ENCODE data around the gene ZFP36L1. TPM values are rescaled to one million over a fixed set of nuclear protein-coding genes. Genes with fewer than 3 reads are reported as not detected.

ZFP36L1 gene
- total and polyA plus RNA-seq, 2 of the 13 experiments (the other 11 are each of a cell fraction or from before 2014, with no cell fraction given), result 7.4 to 10.2 TPM

DNA sequence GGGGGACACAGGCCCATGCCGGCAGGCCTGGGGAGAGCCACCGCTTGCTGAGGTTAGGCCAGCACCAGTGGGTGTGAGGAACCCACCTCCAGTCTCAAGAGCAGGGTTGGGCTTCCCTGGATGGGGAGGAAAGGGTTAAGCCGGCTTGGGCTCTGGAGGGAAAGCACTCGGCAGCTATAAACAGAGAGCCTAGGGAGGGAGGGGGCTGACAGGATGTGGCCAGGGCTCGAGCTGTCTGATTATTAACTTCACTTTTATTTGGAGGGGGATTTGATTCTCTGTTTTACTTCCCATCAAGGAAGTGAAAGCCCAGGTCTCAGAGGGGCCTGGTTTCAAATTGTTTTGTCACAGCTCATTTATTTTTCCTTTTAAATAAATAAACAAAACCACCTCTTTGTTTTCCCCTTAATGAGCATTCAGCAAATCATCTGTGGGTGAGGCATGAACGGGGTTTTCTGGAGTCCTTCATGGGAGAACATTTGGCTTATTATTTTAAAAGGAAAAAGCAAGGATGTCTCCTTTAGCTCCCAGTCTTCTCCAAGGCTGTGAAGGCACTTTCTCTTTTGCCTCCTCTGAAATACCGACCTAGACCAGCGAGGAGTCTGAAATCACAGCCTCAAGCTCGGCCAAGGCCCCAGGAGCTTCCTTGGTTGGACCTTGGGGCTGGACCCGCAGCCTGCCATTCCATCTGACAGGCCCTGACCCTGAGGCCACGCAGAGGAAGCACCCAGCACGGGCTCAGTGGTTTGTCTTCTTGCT lies 21.9 kb upstream of the ZFP36L1 start (continued):
- TF ChIP-seq CBFB (CRISPR knock-in tag; IDR thresholded peaks at IDR 0.05), result peak; percentile 43; the same call in 1 of the 2 replicates
- no peak for TF ChIP-seq SRSF4 (IDR thresholded peaks at IDR 0.05; ENCODE audit: low read depth, low read length, poor library complexity, severe bottlenecking)
- no peak for TF ChIP-seq AKAP8 (CRISPR knock-in tag; IDR thresholded peaks at IDR 0.05)
- TF ChIP-seq TAF1 (CRISPR knock-in tag; IDR thresholded peaks at IDR 0.05), result peak; percentile 15; the same call in 1 of the 2 replicates
- no peak; the same call in 1 of the 2 replicates for TF ChIP-seq KMT2A (CRISPR knock-in tag; IDR thresholded peaks at IDR 0.05)
- TF ChIP-seq ZNF850 (CRISPR knock-in tag; conservative IDR thresholded peaks at IDR 0.05), result no peak
- TF ChIP-seq ZNF136 (CRISPR knock-in tag; IDR thresholded peaks at IDR 0.05; ENCODE audit: low read depth), result no peak
- TF ChIP-seq ZNF672 (CRISPR knock-in tag; IDR thresholded peaks at IDR 0.05), result no peak
- TF ChIP-seq, protein P1, sequence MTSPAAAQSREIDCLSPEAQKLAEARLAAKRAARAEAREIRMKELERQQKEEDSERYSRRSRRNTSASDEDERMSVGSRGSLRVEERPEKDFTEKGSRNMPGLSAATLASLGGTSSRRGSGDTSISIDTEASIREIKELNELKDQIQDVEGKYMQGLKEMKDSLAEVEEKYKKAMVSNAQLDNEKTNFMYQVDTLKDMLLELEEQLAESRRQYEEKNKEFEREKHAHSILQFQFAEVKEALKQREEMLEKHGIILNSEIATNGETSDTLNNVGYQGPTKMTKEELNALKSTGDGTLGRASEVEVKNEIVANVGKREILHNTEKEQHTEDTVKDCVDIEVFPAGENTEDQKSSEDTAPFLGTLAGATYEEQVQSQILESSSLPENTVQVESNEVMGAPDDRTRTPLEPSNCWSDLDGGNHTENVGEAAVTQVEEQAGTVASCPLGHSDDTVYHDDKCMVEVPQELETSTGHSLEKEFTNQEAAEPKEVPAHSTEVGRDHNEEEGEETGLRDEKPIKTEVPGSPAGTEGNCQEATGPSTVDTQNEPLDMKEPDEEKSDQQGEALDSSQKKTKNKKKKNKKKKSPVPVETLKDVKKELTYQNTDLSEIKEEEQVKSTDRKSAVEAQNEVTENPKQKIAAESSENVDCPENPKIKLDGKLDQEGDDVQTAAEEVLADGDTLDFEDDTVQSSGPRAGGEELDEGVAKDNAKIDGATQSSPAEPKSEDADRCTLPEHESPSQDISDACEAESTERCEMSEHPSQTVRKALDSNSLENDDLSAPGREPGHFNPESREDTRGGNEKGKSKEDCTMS (CRISPR knock-in tag; conservative IDR thresholded peaks at IDR 0.05), result no peak
- TF ChIP-seq, protein P2, sequence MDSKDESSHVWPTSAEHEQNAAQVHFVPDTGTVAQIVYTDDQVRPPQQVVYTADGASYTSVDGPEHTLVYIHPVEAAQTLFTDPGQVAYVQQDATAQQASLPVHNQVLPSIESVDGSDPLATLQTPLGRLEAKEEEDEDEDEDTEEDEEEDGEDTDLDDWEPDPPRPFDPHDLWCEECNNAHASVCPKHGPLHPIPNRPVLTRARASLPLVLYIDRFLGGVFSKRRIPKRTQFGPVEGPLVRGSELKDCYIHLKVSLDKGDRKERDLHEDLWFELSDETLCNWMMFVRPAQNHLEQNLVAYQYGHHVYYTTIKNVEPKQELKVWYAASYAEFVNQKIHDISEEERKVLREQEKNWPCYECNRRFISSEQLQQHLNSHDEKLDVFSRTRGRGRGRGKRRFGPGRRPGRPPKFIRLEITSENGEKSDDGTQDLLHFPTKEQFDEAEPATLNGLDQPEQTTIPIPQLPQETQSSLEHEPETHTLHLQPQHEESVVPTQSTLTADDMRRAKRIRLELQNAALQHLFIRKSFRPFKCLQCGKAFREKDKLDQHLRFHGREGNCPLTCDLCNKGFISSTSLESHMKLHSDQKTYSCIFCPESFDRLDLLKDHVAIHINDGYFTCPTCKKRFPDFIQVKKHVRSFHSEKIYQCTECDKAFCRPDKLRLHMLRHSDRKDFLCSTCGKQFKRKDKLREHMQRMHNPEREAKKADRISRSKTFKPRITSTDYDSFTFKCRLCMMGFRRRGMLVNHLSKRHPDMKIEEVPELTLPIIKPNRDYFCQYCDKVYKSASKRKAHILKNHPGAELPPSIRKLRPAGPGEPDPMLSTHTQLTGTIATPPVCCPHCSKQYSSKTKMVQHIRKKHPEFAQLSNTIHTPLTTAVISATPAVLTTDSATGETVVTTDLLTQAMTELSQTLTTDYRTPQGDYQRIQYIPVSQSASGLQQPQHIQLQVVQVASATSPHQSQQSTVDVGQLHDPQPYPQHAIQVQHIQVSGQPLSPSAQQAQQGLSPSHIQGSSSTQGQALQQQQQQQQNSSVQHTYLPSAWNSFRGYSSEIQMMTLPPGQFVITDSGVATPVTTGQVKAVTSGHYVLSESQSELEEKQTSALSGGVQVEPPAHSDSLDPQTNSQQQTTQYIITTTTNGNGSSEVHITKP (CRISPR knock-in tag; IDR thresholded peaks at IDR 0.05; ENCODE audit: low read depth), result no peak
- peak; percentile 12; the same call in 1 of the 2 replicates for TF ChIP-seq RXRB (CRISPR knock-in tag; IDR thresholded peaks at IDR 0.05; ENCODE audit: borderline replicate concordance)
- no peak for TF ChIP-seq ZNF138 (CRISPR knock-in tag; IDR thresholded peaks at IDR 0.05; ENCODE audit: low read depth)
- no peak for TF ChIP-seq ZKSCAN1 (IDR thresholded peaks at IDR 0.05; ENCODE audit: low read length)
- no peak for TF ChIP-seq ZBTB7A (CRISPR knock-in tag; IDR thresholded peaks at IDR 0.05)
- no peak for TF ChIP-seq GATAD1 (CRISPR knock-in tag; IDR thresholded peaks at IDR 0.05)
- TF ChIP-seq, protein P3, sequence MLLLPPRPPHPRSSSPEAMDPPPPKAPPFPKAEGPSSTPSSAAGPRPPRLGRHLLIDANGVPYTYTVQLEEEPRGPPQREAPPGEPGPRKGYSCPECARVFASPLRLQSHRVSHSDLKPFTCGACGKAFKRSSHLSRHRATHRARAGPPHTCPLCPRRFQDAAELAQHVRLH (CRISPR knock-in tag; IDR thresholded peaks at IDR 0.05; ENCODE audit: borderline replicate concordance, low read depth), result no peak
- no peak for TF ChIP-seq ATF1 (CRISPR knock-in tag; IDR thresholded peaks at IDR 0.05)
- TF ChIP-seq POGZ (CRISPR knock-in tag; IDR thresholded peaks at IDR 0.05), result peak; percentile 44; the same call in 1 of the 2 replicates
- TF ChIP-seq, protein P4, sequence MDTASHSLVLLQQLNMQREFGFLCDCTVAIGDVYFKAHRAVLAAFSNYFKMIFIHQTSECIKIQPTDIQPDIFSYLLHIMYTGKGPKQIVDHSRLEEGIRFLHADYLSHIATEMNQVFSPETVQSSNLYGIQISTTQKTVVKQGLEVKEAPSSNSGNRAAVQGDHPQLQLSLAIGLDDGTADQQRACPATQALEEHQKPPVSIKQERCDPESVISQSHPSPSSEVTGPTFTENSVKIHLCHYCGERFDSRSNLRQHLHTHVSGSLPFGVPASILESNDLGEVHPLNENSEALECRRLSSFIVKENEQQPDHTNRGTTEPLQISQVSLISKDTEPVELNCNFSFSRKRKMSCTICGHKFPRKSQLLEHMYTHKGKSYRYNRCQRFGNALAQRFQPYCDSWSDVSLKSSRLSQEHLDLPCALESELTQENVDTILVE (CRISPR knock-in tag; IDR thresholded peaks at IDR 0.05), result no peak
- TF ChIP-seq ZNF777 (CRISPR knock-in tag; IDR thresholded peaks at IDR 0.05), result no peak
- TF ChIP-seq DR1 (CRISPR knock-in tag; IDR thresholded peaks at IDR 0.05), result no peak
- TF ChIP-seq SIX4 (CRISPR knock-in tag; IDR thresholded peaks at IDR 0.05), result no peak
- TF ChIP-seq ZNF557 (CRISPR knock-in tag; IDR thresholded peaks at IDR 0.05), result no peak
- no peak for TF ChIP-seq ZNF263 (CRISPR knock-in tag; IDR thresholded peaks at IDR 0.05)
- TF ChIP-seq ZNF768 (CRISPR knock-in tag; IDR thresholded peaks at IDR 0.05), result peak; percentile 66; the same call in 1 of the 2 replicates

All from HepG2 (cell line).